RWPE2 (cell line): ENCODE data around the gene DAP3.
"Not testable (repeated sequence)": the region's sequence is repeated elsewhere in the genome, so short reads cannot be mapped to it uniquely, and the experiment has no call there.

ENCODE experiments used
- ATAC-seq: fragments of 200-7000 bp; cut with Tn5 transposase; 3 replicates; pipeline ENCODE4 v1.9.1; 2021; ENCODE audit warnings: low read depth
- DNase-seq: peaks from one replicate; pipeline ENCODE4 v3.0.0-alpha.2; 2020; ENCODE audit warnings: low spot score
- H3K27ac ChIP-seq: fragments of 450-650 bp; 2 replicates; pipeline ENCODE4 v1.5.1; 2017; ENCODE audit warnings: mild to moderate bottlenecking; ENCODE audit not compliant: poor library complexity, severe bottlenecking
- H3K27me3 ChIP-seq: fragments of 250-450 bp; sonication (Bioruptor Pico); 2 replicates; pipeline ENCODE4 v1.5.1; 2021; ENCODE audit warnings: mild to moderate bottlenecking, moderate library complexity; ENCODE audit not compliant: insufficient read depth, poor library complexity, severe bottlenecking
- H3K36me3 ChIP-seq: fragments of 250-450 bp; sonication (Bioruptor Pico); 2 replicates; pipeline ENCODE4 v1.5.1; 2020; ENCODE audit warnings: low read depth, mild to moderate bottlenecking, moderate library complexity
- H3K4me1 ChIP-seq: fragments of 250-450 bp; sonication (Bioruptor Pico); 2 replicates; pipeline ENCODE4 v1.5.1; 2021; ENCODE audit warnings: mild to moderate bottlenecking, moderate library complexity; ENCODE audit not compliant: insufficient read depth, poor library complexity, severe bottlenecking
- H3K4me3 ChIP-seq: fragments of 250-450 bp; sonication (Bioruptor Pico); 2 replicates; pipeline ENCODE4 v1.5.1; 2021; ENCODE audit warnings: mild to moderate bottlenecking, moderate library complexity; ENCODE audit not compliant: severe bottlenecking
- H3K9me3 ChIP-seq: fragments of 250-450 bp; sonication (Bioruptor Pico); 2 replicates; pipeline ENCODE4 v1.5.1; 2021; ENCODE audit warnings: mild to moderate bottlenecking, moderate library complexity; ENCODE audit not compliant: severe bottlenecking
- TF ChIP-seq, protein P1 (sequence below): fragments of 450-650 bp; IDR thresholded peaks from one replicate; pipeline ENCODE4 v1.5.1; 2017; ENCODE audit warnings: mild to moderate bottlenecking, moderate library complexity; ENCODE audit not compliant: poor library complexity, severe bottlenecking

Gene DAP3

DNA sequence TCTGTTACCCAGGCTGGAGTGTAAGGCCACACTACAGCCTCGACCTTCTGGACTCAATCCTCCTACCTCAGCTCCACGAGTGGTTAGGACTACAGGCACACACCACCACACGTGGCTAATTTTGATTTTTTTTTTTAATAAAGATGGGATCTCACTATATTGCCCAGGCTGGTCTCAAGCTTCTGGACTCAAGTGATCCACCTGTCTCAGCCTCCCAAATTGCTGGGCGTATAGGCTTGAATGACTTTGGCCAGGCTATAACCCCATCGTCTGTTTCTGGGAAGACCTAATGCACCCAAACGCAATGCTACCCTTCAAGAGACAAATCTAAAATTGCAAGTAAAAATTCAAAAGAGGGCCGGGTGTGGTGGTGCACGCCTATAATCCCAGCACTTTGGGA, 52.1 kb downstream of the DAP3 start:
- no peak for DNase-seq
- Histone ChIP-seq H3K27me3 (no peaks in the 10 kb centered on the region), H3K4me3 (no peak overlapping the region), H3K27ac (no peak overlapping the region), H3K36me3 (peaks cover 30% of the 10 kb centered on the region), H3K4me1 (no peaks in the 10 kb centered on the region), H3K9me3 (no peaks in the 10 kb centered on the region)
- TF ChIP-seq, protein P1, sequence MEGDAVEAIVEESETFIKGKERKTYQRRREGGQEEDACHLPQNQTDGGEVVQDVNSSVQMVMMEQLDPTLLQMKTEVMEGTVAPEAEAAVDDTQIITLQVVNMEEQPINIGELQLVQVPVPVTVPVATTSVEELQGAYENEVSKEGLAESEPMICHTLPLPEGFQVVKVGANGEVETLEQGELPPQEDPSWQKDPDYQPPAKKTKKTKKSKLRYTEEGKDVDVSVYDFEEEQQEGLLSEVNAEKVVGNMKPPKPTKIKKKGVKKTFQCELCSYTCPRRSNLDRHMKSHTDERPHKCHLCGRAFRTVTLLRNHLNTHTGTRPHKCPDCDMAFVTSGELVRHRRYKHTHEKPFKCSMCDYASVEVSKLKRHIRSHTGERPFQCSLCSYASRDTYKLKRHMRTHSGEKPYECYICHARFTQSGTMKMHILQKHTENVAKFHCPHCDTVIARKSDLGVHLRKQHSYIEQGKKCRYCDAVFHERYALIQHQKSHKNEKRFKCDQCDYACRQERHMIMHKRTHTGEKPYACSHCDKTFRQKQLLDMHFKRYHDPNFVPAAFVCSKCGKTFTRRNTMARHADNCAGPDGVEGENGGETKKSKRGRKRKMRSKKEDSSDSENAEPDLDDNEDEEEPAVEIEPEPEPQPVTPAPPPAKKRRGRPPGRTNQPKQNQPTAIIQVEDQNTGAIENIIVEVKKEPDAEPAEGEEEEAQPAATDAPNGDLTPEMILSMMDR, result no peak
- no peak for ATAC-seq

DNA sequence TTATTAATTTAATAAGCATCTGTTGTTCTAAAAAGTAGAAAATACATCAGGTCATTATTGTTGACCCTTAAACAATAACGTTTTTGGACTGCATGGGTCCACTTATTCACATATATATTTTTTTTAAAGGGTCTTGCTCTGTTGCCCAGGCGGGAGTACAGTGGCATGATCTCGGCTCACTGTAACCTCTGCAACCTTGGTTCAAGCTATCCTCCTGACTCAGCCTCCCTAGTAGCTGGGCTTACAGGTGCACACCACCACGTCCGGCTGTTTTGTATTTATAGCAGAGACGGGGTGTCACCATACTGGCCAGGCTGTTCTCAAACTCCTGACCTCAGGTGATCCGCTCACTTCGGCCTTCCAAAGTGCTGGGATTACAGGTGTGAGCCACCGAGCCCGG, 53.0 kb downstream of the DAP3 start:
- no peak for ATAC-seq
- TF ChIP-seq, protein P1, result no peak
- H3K27me3 ChIP-seq, result no peaks in the 10 kb centered on the region
- peaks cover 25% of the 10 kb centered on the region for H3K36me3 ChIP-seq
- H3K4me3 ChIP-seq, result no peak overlapping the region
- H3K9me3 ChIP-seq, result no peaks in the 10 kb centered on the region
- no peak for DNase-seq
- no peak overlapping the region for H3K27ac ChIP-seq
- no peaks in the 10 kb centered on the region for H3K4me1 ChIP-seq

DNA sequence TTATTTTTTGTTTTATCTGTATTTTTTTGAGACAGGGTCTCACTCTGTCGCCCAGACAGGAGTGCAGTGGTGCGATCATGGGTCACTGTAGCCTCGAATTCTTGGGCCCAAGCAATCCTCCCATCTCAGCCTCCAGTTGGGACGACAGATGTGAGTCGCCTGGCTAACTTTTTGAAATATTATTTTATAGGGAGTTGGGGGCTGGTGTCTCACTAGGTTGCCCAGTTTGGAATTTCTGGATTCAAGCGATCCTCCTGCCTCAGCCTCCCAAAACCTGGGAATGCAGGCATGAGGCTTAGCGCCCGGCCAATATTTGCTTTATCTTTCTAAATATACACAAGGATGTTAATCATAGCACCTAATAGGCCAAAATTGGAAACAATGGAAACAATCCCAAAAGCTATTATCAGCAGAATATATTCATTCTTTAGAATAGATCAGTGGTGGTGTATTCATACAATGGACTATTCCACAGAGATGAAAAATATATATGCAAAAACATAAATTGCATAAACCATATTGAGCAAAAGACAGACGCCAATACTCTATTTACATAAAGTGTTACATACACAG, 55.9 kb downstream of the DAP3 start:
- H3K4me3 ChIP-seq, result peak overlapping the region; percentile 48
- TF ChIP-seq, protein P1, result no peak
- no peaks in the 10 kb centered on the region for H3K27me3 ChIP-seq
- H3K4me1 ChIP-seq, result no peaks in the 10 kb centered on the region
- peaks cover 9% of the 10 kb centered on the region for H3K36me3 ChIP-seq
- no peak for ATAC-seq
- peak overlapping the region; percentile 35 for H3K27ac ChIP-seq
- DNase-seq, result no peak
- H3K9me3 ChIP-seq, result no peaks in the 10 kb centered on the region

DNA sequence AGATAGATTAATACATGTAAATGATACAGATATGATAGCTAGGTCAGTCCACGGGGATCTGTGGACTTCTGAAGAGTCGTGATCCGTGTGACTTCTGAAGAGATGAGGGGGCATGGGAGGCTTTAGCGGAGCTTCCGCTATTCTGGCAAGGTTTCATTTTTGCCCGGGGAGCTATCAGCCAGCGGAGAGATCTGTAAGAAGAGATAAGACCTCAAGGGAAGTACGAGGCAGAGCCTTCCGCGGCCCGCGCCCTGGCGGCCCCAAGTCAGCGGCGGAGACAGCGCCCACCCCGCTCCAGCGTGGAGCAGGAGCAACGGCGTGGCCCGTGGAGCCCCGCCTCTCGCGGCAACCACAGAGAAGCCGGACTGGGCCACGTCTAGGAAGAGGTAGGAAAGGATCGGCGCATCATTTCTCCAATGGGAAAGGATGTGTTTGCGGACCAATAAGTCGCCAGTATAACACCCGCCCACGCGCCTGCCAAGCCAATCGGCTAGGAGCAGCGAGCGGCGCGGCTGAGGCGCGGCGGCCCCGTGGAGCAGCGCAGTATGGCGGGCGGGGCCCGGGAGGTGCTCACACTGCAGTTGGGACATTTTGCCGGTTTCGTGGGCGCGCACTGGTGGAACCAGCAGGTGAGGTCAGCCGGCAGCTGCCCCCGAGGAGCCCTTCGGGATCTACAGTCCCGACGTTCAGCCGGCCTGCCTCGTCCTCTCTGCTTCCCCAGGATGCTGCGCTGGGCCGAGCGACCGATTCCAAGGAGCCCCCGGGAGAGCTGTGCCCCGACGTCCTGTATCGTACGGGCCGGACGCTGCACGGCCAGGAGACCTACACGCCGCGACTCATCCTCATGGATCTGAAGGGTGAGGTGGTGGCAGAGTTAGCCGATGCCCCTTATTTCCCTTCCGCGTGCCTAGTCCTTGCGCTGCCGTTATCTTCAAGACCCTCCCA, 56.7 kb downstream of the DAP3 start:
- H3K36me3 ChIP-seq, H3K27me3 ChIP-seq, H3K4me1 ChIP-seq, H3K9me3 ChIP-seq: not testable (repeated sequence)
- H3K4me3 ChIP-seq, result peak overlapping the region; percentile 48
- peak overlapping the region; percentile 35 for H3K27ac ChIP-seq
- ATAC-seq, result peak; percentile 95
- peak; percentile 99 for DNase-seq

DNA sequence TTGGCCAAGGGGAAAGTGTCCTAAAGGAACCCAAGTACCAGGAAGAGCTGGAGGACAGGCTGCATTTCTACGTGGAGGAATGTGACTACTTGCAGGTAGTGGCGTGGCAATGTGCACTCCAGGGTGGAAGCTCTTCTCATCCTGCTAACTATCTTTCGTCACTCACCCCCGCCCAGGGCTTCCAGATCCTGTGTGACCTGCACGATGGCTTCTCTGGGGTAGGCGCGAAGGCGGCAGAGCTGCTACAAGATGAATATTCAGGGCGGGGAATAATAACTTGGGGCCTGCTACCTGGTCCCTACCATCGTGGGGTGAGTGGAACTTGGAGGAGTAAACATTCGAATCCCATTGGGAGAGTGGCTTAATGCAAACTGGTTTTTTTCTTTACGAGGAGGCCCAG, 58.7 kb downstream of the DAP3 start:
- not testable (repeated sequence) for H3K27me3 ChIP-seq, ATAC-seq, H3K4me3 ChIP-seq, DNase-seq, H3K9me3 ChIP-seq, H3K27ac ChIP-seq, H3K4me1 ChIP-seq
- peaks cover 26% of the 10 kb centered on the region for H3K36me3 ChIP-seq

DNA sequence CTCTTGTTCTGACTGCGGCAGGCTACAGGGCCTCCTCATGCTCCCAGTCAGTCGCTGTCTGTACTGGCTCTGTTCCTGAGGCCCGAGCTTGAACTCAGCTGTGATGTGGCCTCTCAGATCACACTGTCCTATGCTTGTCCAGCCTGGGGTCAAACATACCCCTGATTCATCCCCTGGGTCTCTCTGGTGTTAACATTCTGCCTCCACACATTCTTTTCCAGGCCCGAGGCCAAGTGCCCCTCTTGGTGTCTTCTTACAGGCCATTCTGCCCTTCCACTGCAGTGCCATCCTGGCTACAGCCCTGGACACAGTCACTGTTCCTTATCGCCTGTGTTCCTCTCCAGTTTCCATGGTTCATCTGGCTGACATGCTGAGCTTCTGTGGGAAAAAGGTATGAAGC, 59.2 kb downstream of the DAP3 start:
- H3K27ac ChIP-seq, H3K9me3 ChIP-seq, H3K4me3 ChIP-seq, H3K27me3 ChIP-seq, ATAC-seq, H3K4me1 ChIP-seq, DNase-seq: not testable (repeated sequence)
- peaks cover 31% of the 10 kb centered on the region for H3K36me3 ChIP-seq

DNA sequence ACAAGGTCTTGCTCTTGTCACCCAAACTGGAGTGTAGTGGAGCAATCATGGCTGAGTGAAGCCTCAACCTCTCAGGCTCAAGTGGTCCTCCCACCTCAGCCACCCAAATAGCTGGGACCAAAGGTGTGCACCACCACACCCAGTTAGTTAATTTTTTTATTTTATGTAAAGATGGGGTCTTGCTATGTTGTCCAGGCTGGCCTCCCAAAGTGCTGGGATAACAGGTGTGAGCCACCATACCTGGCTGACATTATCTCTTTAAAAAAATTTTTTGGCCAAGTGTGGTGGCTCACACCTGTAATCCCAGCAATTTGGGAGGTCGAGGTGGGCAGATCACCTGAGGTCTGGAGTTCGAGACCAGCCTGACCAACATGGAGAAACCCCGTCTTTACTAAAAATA, 70.1 kb downstream of the DAP3 start:
- peaks cover 34% of the 10 kb centered on the region for H3K4me1 ChIP-seq

More for the DNA sequence above, 70.1 kb downstream of the DAP3 start:
- not testable (repeated sequence) for ATAC-seq, H3K27me3 ChIP-seq, DNase-seq, H3K4me3 ChIP-seq, H3K9me3 ChIP-seq
- Histone ChIP-seq H3K36me3 (peaks cover 54% of the 10 kb centered on the region), H3K27ac (peak overlapping the region; percentile 90)
